Measurements from ENCODE around the gene HTT. TPM values are rescaled to one million over a fixed set of nuclear protein-coding genes. Genes with fewer than 3 reads are reported as not detected.

The HTT gene
- total RNA-seq, 1 donor from 2014 or later: 242 TPM

DNA sequence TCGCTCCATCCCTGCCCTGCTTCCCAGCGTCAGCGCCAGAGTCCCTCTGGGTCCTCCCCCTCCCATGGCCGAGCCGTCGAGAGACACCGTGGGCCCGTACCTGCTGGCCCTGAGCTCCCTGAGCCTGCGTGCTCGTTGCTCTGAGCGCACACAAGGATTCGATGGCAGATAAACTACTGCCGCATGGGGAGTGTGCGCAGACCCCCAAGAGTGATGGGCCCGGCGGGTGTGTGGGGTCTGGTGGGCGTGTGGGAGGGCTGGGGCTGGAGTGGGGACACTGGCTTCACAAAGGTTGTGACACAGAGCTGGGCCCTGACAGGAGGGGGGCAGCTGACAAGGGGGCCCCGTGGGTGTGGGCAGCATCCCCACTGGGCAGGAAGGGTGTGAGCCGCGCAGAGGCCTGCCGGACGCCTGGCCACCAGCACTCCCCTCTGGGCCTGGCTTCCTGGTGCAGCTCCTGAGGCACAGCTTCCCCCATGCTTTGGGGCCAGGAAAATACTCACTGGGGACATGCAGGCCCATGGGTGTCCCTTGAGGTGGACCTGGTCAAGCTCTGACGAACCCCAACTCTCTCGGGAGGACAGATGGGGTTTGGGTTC, 213.6 kb downstream of the HTT start:
- Mint-ChIP-seq H3K4me1 (peaks cover 19% of the 10 kb centered on the region), H3K9me3 (no peaks in the 10 kb centered on the region), H3K27me3 (peaks cover 15% of the 10 kb centered on the region), H3K4me3 (no peak overlapping the region), H3K36me3 (ENCODE audit: low read depth) (peaks cover 2% of the 10 kb centered on the region), H3K27ac (no peak overlapping the region)
- ATAC-seq (ENCODE audit: low read depth) (no peak), DNase-seq (no peak)
- intact Hi-C loops (cut with micrococcal nuclease): loop anchor here (2.0 kb wide), 1 partner anchor 31 kb away; no protein-coding TSS in a partner anchor
- ChIA-PET POLR2A (interaction anchor here (1.5 kb wide), 1 partner anchor 30 kb away, joined by 5 read pairs; no protein-coding TSS in a partner anchor), CTCF (no interaction called here)
- TF ChIP-seq, protein P1, sequence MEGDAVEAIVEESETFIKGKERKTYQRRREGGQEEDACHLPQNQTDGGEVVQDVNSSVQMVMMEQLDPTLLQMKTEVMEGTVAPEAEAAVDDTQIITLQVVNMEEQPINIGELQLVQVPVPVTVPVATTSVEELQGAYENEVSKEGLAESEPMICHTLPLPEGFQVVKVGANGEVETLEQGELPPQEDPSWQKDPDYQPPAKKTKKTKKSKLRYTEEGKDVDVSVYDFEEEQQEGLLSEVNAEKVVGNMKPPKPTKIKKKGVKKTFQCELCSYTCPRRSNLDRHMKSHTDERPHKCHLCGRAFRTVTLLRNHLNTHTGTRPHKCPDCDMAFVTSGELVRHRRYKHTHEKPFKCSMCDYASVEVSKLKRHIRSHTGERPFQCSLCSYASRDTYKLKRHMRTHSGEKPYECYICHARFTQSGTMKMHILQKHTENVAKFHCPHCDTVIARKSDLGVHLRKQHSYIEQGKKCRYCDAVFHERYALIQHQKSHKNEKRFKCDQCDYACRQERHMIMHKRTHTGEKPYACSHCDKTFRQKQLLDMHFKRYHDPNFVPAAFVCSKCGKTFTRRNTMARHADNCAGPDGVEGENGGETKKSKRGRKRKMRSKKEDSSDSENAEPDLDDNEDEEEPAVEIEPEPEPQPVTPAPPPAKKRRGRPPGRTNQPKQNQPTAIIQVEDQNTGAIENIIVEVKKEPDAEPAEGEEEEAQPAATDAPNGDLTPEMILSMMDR (IDR thresholded peaks at IDR 0.05): no peak

DNA sequence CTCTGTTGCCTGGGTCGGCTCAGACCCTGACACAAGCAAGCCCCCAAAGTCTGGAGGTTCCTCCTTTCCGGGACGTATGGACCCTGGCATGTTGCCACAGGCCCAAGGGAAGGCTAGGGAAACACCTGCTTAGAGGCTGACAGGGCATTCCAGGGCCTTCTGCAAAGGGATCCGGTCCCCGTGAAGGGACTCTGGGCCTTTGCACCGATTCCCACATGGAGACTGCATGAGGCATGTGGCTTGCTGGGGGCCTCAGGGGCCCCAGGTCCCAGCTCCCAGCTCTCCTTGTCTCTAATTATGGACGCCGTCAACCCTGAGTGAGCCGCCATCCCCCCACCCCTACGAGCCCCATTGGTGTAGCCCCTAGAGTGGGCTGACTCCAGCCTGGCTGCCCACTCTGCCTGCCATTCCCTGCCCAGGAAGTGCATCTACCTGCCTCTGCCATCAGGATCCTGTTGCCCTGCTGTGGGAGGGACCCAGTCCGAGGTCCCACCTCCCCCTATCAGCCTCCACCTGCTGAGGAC, 214.2 kb downstream of the HTT start:
- Mint-ChIP-seq H3K9me3 (no peaks in the 10 kb centered on the region), H3K36me3 (ENCODE audit: low read depth) (peaks cover 2% of the 10 kb centered on the region), H3K27ac (no peak overlapping the region), H3K4me3 (no peak overlapping the region), H3K4me1 (peaks cover 22% of the 10 kb centered on the region), H3K27me3 (peaks cover 15% of the 10 kb centered on the region)
- ATAC-seq (ENCODE audit: low read depth) (no peak), DNase-seq (no peak)
- POLR2A ChIA-PET: interaction anchor here (0.7 to 1.5 kb wide), 2 partner anchors 31 to 453 kb away, joined by 3 to 5 read pairs; no protein-coding TSS in a partner anchor
- TF ChIP-seq, protein P1 (IDR thresholded peaks at IDR 0.05): no peak
- CTCF ChIA-PET: no interaction called here
- intact Hi-C loops (cut with micrococcal nuclease): no loop called here

DNA sequence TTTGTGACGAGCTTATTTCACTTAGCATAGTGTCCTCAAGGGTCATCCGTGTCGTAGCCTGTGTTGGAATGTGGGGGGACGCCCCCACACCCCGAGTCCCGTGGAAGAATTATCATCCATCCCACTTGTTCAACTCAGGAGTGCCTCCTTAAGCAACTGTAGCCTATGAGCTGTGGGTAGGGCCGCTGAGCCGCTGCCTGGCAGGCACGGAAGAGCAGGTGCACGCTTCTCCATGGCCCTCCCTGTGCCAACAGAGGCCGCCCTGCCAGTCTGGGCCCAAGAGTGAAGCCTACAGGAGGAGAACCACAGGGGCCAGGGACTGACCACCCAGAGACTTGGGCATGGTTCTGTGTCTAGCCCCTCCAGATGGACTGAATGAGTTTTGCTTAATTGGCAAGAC, 216.0 kb downstream of the HTT start:
- H3K4me1 Mint-ChIP-seq: peaks cover 27% of the 10 kb centered on the region
- intact Hi-C loops (cut with micrococcal nuclease): loop anchor here (10.0 kb wide), 2 partner anchors 246 to 806 kb away; no protein-coding TSS in a partner anchor
- H3K9me3 Mint-ChIP-seq: no peaks in the 10 kb centered on the region
- ChIA-PET POLR2A (no interaction called here), CTCF (no interaction called here)
- TF ChIP-seq, protein P1 (IDR thresholded peaks at IDR 0.05): no peak
- H3K36me3 Mint-ChIP-seq (ENCODE audit: low read depth): peaks cover 2% of the 10 kb centered on the region
- H3K27ac Mint-ChIP-seq: no peak overlapping the region
- ATAC-seq (ENCODE audit: low read depth) (no peak), DNase-seq (no peak)
- peak overlapping the region; percentile 11 for H3K4me3 Mint-ChIP-seq
- H3K27me3 Mint-ChIP-seq: peaks cover 15% of the 10 kb centered on the region

DNA sequence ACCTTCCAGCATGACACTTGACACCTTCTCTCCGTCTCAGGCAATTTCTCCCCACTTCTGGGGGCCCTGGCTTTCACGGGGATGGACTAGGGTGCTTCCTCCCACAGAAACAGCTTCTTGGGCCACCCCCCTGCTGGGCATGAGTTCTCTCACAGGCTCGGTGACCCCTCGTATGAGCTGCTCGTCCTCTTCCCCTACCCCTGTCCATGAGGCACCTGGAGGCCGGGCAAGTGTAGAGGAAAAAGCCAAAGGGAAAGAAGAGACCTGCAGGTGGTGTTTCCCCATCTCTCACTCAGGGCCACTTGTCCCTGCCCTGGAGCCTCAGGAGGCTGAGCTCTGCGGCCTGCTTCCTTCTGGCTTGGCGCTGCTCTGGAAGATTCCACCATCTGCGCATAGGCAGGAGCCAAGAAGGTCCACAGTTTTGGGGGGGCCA, 216.4 kb downstream of the HTT start:
- Mint-ChIP-seq H3K27ac (no peak overlapping the region), H3K4me1 (peaks cover 24% of the 10 kb centered on the region), H3K27me3 (peaks cover 15% of the 10 kb centered on the region), H3K9me3 (no peaks in the 10 kb centered on the region), H3K4me3 (peak overlapping the region; percentile 11), H3K36me3 (ENCODE audit: low read depth) (peaks cover 2% of the 10 kb centered on the region)
- intact Hi-C loops (cut with micrococcal nuclease): loop anchor here (10.0 kb wide), 2 partner anchors 246 to 806 kb away; no protein-coding TSS in a partner anchor
- TF ChIP-seq, protein P1 (IDR thresholded peaks at IDR 0.05): no peak
- DNase-seq (no peak), ATAC-seq (ENCODE audit: low read depth) (no peak)
- ChIA-PET POLR2A (interaction anchor here (0.5 to 1.2 kb wide), 3 partner anchors 14 to 439 kb away, joined by 3 to 5 read pairs (median 4); no protein-coding TSS in a partner anchor), CTCF (no interaction called here)

DNA sequence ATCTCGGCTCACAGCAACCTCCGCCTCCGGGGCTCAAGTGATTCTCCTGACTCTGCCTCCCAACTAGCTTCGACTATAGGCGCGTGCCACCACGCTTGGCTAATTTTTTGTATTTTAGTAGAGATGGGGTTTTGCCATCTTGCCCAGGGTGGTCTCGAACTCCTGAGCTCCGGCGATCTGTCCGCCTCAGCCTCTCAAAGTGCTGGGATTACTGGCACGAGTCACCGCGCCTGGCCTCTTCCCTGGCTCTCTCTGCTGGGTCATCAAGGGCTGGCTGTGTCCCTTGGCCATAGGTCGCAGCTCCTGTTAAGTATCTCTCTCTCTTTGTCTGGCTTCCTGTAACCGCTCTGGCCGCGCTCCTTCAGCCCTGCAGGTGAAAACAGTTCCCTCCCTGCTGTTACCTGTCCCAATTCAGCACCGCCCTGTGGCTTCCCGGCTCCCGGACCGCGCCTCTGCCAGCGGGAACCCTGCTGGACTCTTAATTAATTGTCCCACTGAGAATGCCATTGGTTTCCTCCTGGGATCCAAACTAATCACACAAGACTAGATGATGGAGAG, 217.0 kb downstream of the HTT start:
- intact Hi-C loops (cut with micrococcal nuclease): loop anchor here (10.0 kb wide), 2 partner anchors 247 to 807 kb away; no protein-coding TSS in a partner anchor
- ChIA-PET POLR2A (interaction anchor here (0.5 to 1.2 kb wide), 4 partner anchors 14 to 440 kb away, joined by 3 to 6 read pairs (median 4); no protein-coding TSS in a partner anchor), CTCF (no interaction called here)
- Mint-ChIP-seq H3K4me1 (peaks cover 18% of the 10 kb centered on the region), H3K27ac (peak overlapping the region; percentile 51), H3K9me3 (no peaks in the 10 kb centered on the region), H3K36me3 (ENCODE audit: low read depth) (peaks cover 2% of the 10 kb centered on the region), H3K27me3 (peaks cover 15% of the 10 kb centered on the region), H3K4me3 (peak overlapping the region; percentile 86)
- DNase-seq: no peak
- ATAC-seq (ENCODE audit: low read depth): no peak
- TF ChIP-seq, protein P1 (IDR thresholded peaks at IDR 0.05): no peak

All from activated B cell treated with CpG ODN at 0.5 μM for 24 hours (primary cell).